DND-41 (cell line): Measurements from ENCODE around the gene SLC25A6.

Source experiments
- ATAC-seq: fragments of 200-7000 bp; cut with Tn5 transposase; 3 replicates; pipeline ENCODE4 v1.9.1; 2021; ENCODE audit warnings: low read depth; ENCODE audit not compliant: insufficient read depth
- DNase-seq: peaks from one replicate; pipeline ENCODE4 v3.0.0-alpha.2; 2020
- H2AFZ ChIP-seq: 2 replicates; pipeline ENCODE4 v1.6.0; 2012; ENCODE audit warnings: low read depth, low read length
- H3K27ac ChIP-seq: 2 replicates; pipeline ENCODE4 v1.5.1; 2012; ENCODE audit warnings: low read length, inconsistent platforms
- H3K27me3 ChIP-seq: fragments of 200-600 bp; sonication (generic); 2 replicates; pipeline ENCODE4 v1.6.0; 2012; ENCODE audit warnings: low read length, mild to moderate bottlenecking, inconsistent platforms; ENCODE audit not compliant: insufficient read depth, poor library complexity
- H3K36me3 ChIP-seq: 2 replicates; pipeline ENCODE4 v1.5.1; 2012; ENCODE audit warnings: low read length, inconsistent platforms; ENCODE audit not compliant: insufficient read depth
- H3K4me1 ChIP-seq: 2 replicates; pipeline ENCODE4 v1.5.1; 2012; ENCODE audit warnings: mild to moderate bottlenecking, low read length; ENCODE audit not compliant: insufficient read depth
- H3K4me2 ChIP-seq: 2 replicates; pipeline ENCODE4 v1.6.0; 2012; ENCODE audit warnings: mild to moderate bottlenecking, moderate library complexity, low read length, inconsistent platforms; ENCODE audit not compliant: insufficient read depth
- H3K4me3 ChIP-seq, 2 experiments: fragments of 200-600 bp in 1 of 2; shearing (Covaris generic) in 1 of 2; 2 replicates each; pipeline ENCODE4 v1.5.1; 2012 to 2016; ENCODE audit warnings: inconsistent platforms in 2 of 2, low read length in 2 of 2, mild to moderate bottlenecking in 2 of 2, low read depth in 1 of 2, moderate library complexity in 1 of 2
- H3K79me2 ChIP-seq: 2 replicates; pipeline ENCODE4 v1.6.0; 2012; ENCODE audit warnings: low read length, inconsistent platforms; ENCODE audit not compliant: insufficient read depth
- H3K9ac ChIP-seq: 2 replicates; pipeline ENCODE4 v1.6.0; 2012; ENCODE audit warnings: low read depth, mild to moderate bottlenecking, inconsistent platforms, low read length, moderate library complexity
- H3K9me3 ChIP-seq: 2 replicates; pipeline ENCODE4 v1.5.1; 2012; ENCODE audit warnings: low read length, moderate library complexity, mild to moderate bottlenecking, inconsistent platforms; ENCODE audit not compliant: insufficient read depth, severe bottlenecking
- H4K20me1 ChIP-seq: 2 replicates; pipeline ENCODE4 v1.6.0; 2012; ENCODE audit warnings: low read length; ENCODE audit not compliant: insufficient read depth
- CTCF ChIP-seq: IDR thresholded peaks from 2 replicates; pipeline ENCODE4 v1.5.1; 2012; ENCODE audit warnings: borderline replicate concordance, low read length, moderate library complexity, mild to moderate bottlenecking; ENCODE audit not compliant: poor library complexity, severe bottlenecking; ENCODE audit errors: extremely low read depth
- EZH2 ChIP-seq: IDR thresholded peaks from 3 replicates; pipeline ENCODE4 v1.6.1; 2012; ENCODE audit warnings: borderline replicate concordance, low read depth, mild to moderate bottlenecking, moderate library complexity, low read length, inconsistent platforms; ENCODE audit not compliant: severe bottlenecking

The SLC25A6 gene

GRCh38 chrX:1416327-1416784, 24.4 kb upstream of the SLC25A6 start:
- DNase-seq (no peak), ATAC-seq (no peak)
- H3K4me2 ChIP-seq: no peak overlapping the region
- H3K4me1 ChIP-seq: no peaks in the 10 kb centered on the region
- H3K4me3 ChIP-seq: no peak overlapping the region
- H3K27ac ChIP-seq: no peak overlapping the region
- peaks cover 20% of the 10 kb centered on the region for H4K20me1 ChIP-seq
- TF ChIP-seq EZH2 (no peak), CTCF (no peak)
- no peak overlapping the region for H3K9ac ChIP-seq
- no peaks in the 10 kb centered on the region for H3K79me2 ChIP-seq
- peaks cover 78% of the 10 kb centered on the region for H3K36me3 ChIP-seq
- no peak overlapping the region for H2AFZ ChIP-seq
- H3K27me3 ChIP-seq: no peaks in the 10 kb centered on the region
- H3K9me3 ChIP-seq: peaks cover 5% of the 10 kb centered on the region

GRCh38 chrX:1412551-1413161, 20.7 kb upstream of the SLC25A6 start:
- Histone ChIP-seq H3K79me2 (no peaks in the 10 kb centered on the region), H3K27ac (no peak overlapping the region), H2AFZ (no peak overlapping the region), H3K27me3 (no peaks in the 10 kb centered on the region), H3K4me2 (no peak overlapping the region), H3K9me3 (no peaks in the 10 kb centered on the region), H3K4me3 (no peak overlapping the region), H3K9ac (no peak overlapping the region), H4K20me1 (peaks cover 13% of the 10 kb centered on the region), H3K4me1 (no peaks in the 10 kb centered on the region), H3K36me3 (peaks cover 60% of the 10 kb centered on the region)
- TF ChIP-seq EZH2: no peak
- TF ChIP-seq CTCF: no peak
- DNase-seq (no peak), ATAC-seq (no peak)

- no peak for DNase-seq
- Histone ChIP-seq H3K4me2 (no peak overlapping the region), H3K27ac (no peak overlapping the region), H4K20me1 (peaks cover 6% of the 10 kb centered on the region; the same call in 1 of the 2 replicates), H3K4me1 (no peaks in the 10 kb centered on the region), H3K9ac (no peak overlapping the region), H3K9me3 (no peaks in the 10 kb centered on the region), H3K27me3 (no peaks in the 10 kb centered on the region), H3K4me3 (no peak overlapping the region), H2AFZ (no peak overlapping the region), H3K36me3 (peaks cover 60% of the 10 kb centered on the region), H3K79me2 (no peaks in the 10 kb centered on the region)
- TF ChIP-seq CTCF (no peak), EZH2 (no peak)
- ATAC-seq: no peak
Observed at GRCh38 chrX:1411326-1411725, 19.4 kb upstream of the SLC25A6 start.
